Measurements from ENCODE around the gene APOA4. TPM values are rescaled to one million over a fixed set of nuclear protein-coding genes. Genes with fewer than 3 reads are reported as not detected.

The APOA4 gene
- total and polyA plus RNA-seq, 2 of the 13 experiments (the other 11 are each of a cell fraction or from before 2014, with no cell fraction given): 3.8 to 7.2 TPM

GRCh38 chr11:116791002-116791812 is 31.9 kb downstream of the APOA4 start (continued):
- TF ChIP-seq ZNF746 (CRISPR knock-in tag; IDR thresholded peaks at IDR 0.05): no peak
- TF ChIP-seq UBTF (CRISPR knock-in tag; IDR thresholded peaks at IDR 0.05): peak; percentile 55
- peak; percentile 86 for TF ChIP-seq SMC3 (IDR thresholded peaks at IDR 0.05; ENCODE audit: low read length)
- TF ChIP-seq, protein P1, sequence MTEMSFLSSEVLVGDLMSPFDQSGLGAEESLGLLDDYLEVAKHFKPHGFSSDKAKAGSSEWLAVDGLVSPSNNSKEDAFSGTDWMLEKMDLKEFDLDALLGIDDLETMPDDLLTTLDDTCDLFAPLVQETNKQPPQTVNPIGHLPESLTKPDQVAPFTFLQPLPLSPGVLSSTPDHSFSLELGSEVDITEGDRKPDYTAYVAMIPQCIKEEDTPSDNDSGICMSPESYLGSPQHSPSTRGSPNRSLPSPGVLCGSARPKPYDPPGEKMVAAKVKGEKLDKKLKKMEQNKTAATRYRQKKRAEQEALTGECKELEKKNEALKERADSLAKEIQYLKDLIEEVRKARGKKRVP (CRISPR knock-in tag; IDR thresholded peaks at IDR 0.05): no peak
- TF ChIP-seq ZFP91 (CRISPR knock-in tag; IDR thresholded peaks at IDR 0.05; ENCODE audit: borderline replicate concordance): peak; percentile 79
- 0 out of 2 replicates have a peak, but pooled peaks have one; percentile 72 for TF ChIP-seq MIER3 (CRISPR knock-in tag; IDR thresholded peaks at IDR 0.05; ENCODE audit: borderline replicate concordance)
- TF ChIP-seq, protein P2, sequence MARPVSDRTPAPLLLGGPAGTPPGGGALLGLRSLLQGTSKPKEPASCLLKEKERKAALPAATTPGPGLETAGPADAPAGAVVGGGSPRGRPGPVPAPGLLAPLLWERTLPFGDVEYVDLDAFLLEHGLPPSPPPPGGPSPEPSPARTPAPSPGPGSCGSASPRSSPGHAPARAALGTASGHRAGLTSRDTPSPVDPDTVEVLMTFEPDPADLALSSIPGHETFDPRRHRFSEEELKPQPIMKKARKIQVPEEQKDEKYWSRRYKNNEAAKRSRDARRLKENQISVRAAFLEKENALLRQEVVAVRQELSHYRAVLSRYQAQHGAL (CRISPR knock-in tag; IDR thresholded peaks at IDR 0.05; ENCODE audit: not compliant biosample characterization): no peak
- TF ChIP-seq ZBTB44 (CRISPR knock-in tag; IDR thresholded peaks at IDR 0.05): no peak
- TF ChIP-seq ZNF44 (CRISPR knock-in tag; IDR thresholded peaks at IDR 0.05): no peak
- 0 out of 2 replicates have a peak, but pooled peaks have one; percentile 46 for TF ChIP-seq ZKSCAN8 (CRISPR knock-in tag; IDR thresholded peaks at IDR 0.05; ENCODE audit: borderline replicate concordance)
- no peak for TF ChIP-seq CENPT (CRISPR knock-in tag; IDR thresholded peaks at IDR 0.05; ENCODE audit: low read depth)
- no peak for TF ChIP-seq ZNF530 (CRISPR knock-in tag; IDR thresholded peaks at IDR 0.05; ENCODE audit: low read depth)
- TF ChIP-seq MBNL3 (CRISPR knock-in tag; conservative IDR thresholded peaks at IDR 0.05): no peak
- TF ChIP-seq ZNF33B (CRISPR knock-in tag; IDR thresholded peaks at IDR 0.05): no peak
- peak; percentile 31; the same call in 1 of the 2 replicates for TF ChIP-seq HIVEP1 (CRISPR knock-in tag; IDR thresholded peaks at IDR 0.05)
- no peak for TF ChIP-seq MXD1 (CRISPR knock-in tag; IDR thresholded peaks at IDR 0.05)
- TF ChIP-seq NAIF1 (CRISPR knock-in tag; IDR thresholded peaks at IDR 0.05; ENCODE audit: borderline replicate concordance): no peak
- TF ChIP-seq XBP1 (CRISPR knock-in tag; IDR thresholded peaks at IDR 0.05): no peak
- no peak for TF ChIP-seq IRF1 (CRISPR knock-in tag; IDR thresholded peaks at IDR 0.05; ENCODE audit: low read depth)
- TF ChIP-seq ZNF777 (CRISPR knock-in tag; IDR thresholded peaks at IDR 0.05): no peak

All from HepG2 (cell line).